Astrocyte (in vitro differentiated cells and primary cell): ENCODE data around the gene PRKAG2.

Experiments used
- CTCF ChIP-seq: IDR thresholded peaks from 2 replicates; pipeline ENCODE4 v1.5.1; 2011; ENCODE audit warnings: low read depth, mild to moderate bottlenecking, inconsistent platforms, low read length, moderate library complexity; ENCODE audit not compliant: insufficient read depth
- EZH2 ChIP-seq: IDR thresholded peaks from 2 replicates; pipeline ENCODE4 v1.6.1; 2012; ENCODE audit warnings: mild to moderate bottlenecking, low read length, inconsistent platforms; ENCODE audit not compliant: insufficient read depth

DNA sequence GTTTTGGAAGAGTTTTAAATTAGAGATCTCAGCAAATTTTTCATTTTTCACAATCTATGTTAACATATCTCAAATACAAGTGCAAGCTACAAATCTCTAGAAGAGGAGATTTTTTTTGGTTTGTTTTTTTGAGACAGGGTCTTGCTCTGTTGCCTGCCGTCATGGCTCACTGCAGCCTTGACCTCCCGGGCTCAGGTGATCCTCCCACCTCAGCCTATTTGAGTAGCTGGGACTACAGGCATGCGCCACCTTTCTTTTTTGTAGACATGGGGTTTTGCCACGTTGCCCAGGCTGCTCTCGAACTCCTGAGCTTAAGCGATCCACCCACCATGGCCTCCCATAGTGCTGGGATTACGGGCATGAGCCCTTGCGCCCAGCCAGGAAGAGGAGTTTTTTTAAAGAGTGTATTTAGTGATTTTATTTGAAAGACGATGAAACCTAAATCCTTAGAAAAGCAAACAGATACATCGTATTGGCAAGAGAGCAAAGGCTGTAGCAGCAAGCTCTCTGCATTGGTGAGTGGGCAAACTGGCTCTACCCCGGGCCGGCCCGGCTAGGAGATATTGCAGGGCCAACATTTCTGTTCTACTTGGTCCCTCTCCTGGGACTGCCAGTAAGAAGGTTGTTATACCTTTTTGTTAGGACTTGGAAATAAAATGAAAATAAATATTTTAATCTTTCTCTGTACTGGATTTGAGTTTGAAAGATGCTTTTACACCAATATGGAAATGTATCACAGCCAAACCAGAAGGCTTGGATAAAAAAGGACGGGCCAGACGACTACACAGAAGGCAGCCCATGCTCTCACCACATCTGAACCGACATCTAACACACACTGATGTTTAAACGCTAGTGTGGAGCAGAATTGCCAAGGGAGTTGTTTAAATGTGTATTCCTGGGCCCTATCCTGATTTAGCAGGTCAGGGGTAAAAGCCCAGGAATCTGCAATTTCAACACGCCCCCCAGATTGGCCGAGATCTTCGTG is 307.7 kb downstream of the PRKAG2 start:
- TF ChIP-seq CTCF (no peak), EZH2 (no peak)
